GM23338 (cell line): ENCODE results near the gene TECR.

Experiments
- CREB1 ChIP-seq: fragments of 250-450 bp; sonication (Bioruptor Pico); IDR thresholded peaks from 2 replicates; pipeline ENCODE4 v1.5.0; 2020; ENCODE audit warnings: low read depth, mild to moderate bottlenecking, moderate library complexity
- CTCF ChIP-seq, 2 experiments: fragments of 200-600 bp in 1 of 2; sonication (generic) in 1 of 2; conservative IDR thresholded peaks; 2 replicates each; pipeline versions ENCODE4 v1.5.1 to v1.6.1; 2016 to 2017; ENCODE audit warnings: antibody characterized with exemption in 2 of 2, low read depth in 2 of 2, mild to moderate bottlenecking in 2 of 2, moderate library complexity in 1 of 2
- ETS1 ChIP-seq: IDR thresholded peaks from 2 replicates; pipeline ENCODE4 v1.6.1; 2016; ENCODE audit warnings: antibody characterized with exemption
- EZH2 ChIP-seq: fragments of 200-600 bp; sonication (generic); IDR thresholded peaks from one replicate; pipeline ENCODE4 v1.8.0; 2017; ENCODE audit warnings: antibody characterized with exemption, mild to moderate bottlenecking, low read depth; ENCODE audit not compliant: unreplicated experiment
- EZH2phosphoT487 ChIP-seq: fragments of 200-600 bp; sonication (generic); IDR thresholded peaks from one replicate; pipeline ENCODE4 v1.8.1; 2018; ENCODE audit warnings: antibody characterized with exemption; ENCODE audit not compliant: unreplicated experiment
- JUNB ChIP-seq: IDR thresholded peaks from one replicate; pipeline ENCODE4 v1.6.1; 2016; ENCODE audit warnings: antibody characterized with exemption; ENCODE audit not compliant: unreplicated experiment
- NANOG ChIP-seq: IDR thresholded peaks from 2 replicates; pipeline ENCODE4 v1.6.1; 2016; ENCODE audit warnings: antibody characterized with exemption, borderline replicate concordance
- POLR2AphosphoS5 ChIP-seq: IDR thresholded peaks from 2 replicates; pipeline ENCODE4 v1.6.1; 2016; ENCODE audit warnings: antibody characterized with exemption, low read depth
- REST ChIP-seq: IDR thresholded peaks from one replicate; pipeline ENCODE4 v1.6.1; 2018; ENCODE audit warnings: antibody characterized with exemption; ENCODE audit not compliant: unreplicated experiment
- ZNF114 ChIP-seq: fragments of 250-450 bp; sonication (Bioruptor Pico); IDR thresholded peaks from 2 replicates; pipeline ENCODE4 v1.5.0; 2020; ENCODE audit warnings: mild to moderate bottlenecking, moderate library complexity
- ZNF462 ChIP-seq: fragments of 250-450 bp; sonication (Bioruptor Pico); IDR thresholded peaks from 2 replicates; pipeline ENCODE4 v1.5.0; 2020; ENCODE audit warnings: mild to moderate bottlenecking, moderate library complexity

- no peak for TF ChIP-seq POLR2AphosphoS5
- TF ChIP-seq CTCF (conservative IDR thresholded peaks at IDR 0.05; ENCODE audit: low read depth in 2 of 2) = no peak
- TF ChIP-seq EZH2 = no peak
- TF ChIP-seq JUNB = no peak
- no peak for TF ChIP-seq CREB1 (CRISPR knock-in tag)
- no peak for TF ChIP-seq EZH2phosphoT487
- no peak for TF ChIP-seq NANOG
- TF ChIP-seq REST = no peak
- TF ChIP-seq ZNF462 (CRISPR knock-in tag) = no peak
- no peak for TF ChIP-seq ETS1
- TF ChIP-seq ZNF114 (CRISPR knock-in tag) = no peak
These were observed 29.1 kb downstream of the TECR start for GRCh38 chr19:14558370-14559066.
